Activated CD4-positive, alpha-beta memory T cell treated with anti-CD3 and anti-CD28 coated beads, Interleukin-2, amount 10 ng/mL, durations not matched to agents 7 days and 5 days (primary cell): ENCODE data around the gene SCT. TPM values are rescaled to one million over a fixed set of nuclear protein-coding genes. Genes with fewer than 3 reads are reported as not detected.

Source experiments
- CTCF ChIA-PET: fragments of 350-600 bp; sonication (Branson Sonifier 250); formaldehyde crosslinking; loops from one replicate; lab custom pipeline; 2021; ENCODE audit warnings: antibody characterized with exemption, inconsistent platforms; lab: Charles Lee
- POLR2A ChIA-PET: fragments of 350-600 bp; sonication (Branson Sonifier 250); formaldehyde crosslinking; loops from one replicate; lab custom pipeline; 2021; ENCODE audit warnings: antibody characterized with exemption; lab: Charles Lee
- DNase-seq: peaks from one replicate; pipeline ENCODE4 v3.0.0-alpha.2; 2020
- H3K27ac Mint-ChIP-seq: one replicate; pipeline ENCODE4 v1.8.0; 2021; ENCODE audit warnings: mild to moderate bottlenecking, mixed read lengths
- H3K27me3 Mint-ChIP-seq: one replicate; pipeline ENCODE4 v1.8.0; 2021; ENCODE audit warnings: mixed read lengths
- H3K36me3 Mint-ChIP-seq: one replicate; pipeline ENCODE4 v1.8.0; 2021; ENCODE audit warnings: low read depth, mixed read lengths
- H3K4me1 Mint-ChIP-seq: one replicate; pipeline ENCODE4 v1.8.0; 2021; ENCODE audit warnings: mixed read lengths
- H3K4me3 Mint-ChIP-seq: one replicate; pipeline ENCODE4 v1.8.0; 2021; ENCODE audit warnings: mild to moderate bottlenecking, mixed read lengths
- H3K9me3 Mint-ChIP-seq: one replicate; pipeline ENCODE4 v1.8.0; 2021; ENCODE audit warnings: mixed read lengths
- total RNA-seq, 2 experiments: library from RNA; stranded (reverse); gene quantifications; one replicate each; pipeline ENCODE4 v1.2.3, GENCODE V29; 2021

The SCT gene
- total RNA-seq, 2 experiments from 2014 or later: not detected

- H3K36me3 Mint-ChIP-seq: no peaks in the 10 kb centered on the region
- POLR2A ChIA-PET: interaction anchor here (0.8 to 1.3 kb wide), 2 partner anchors 10 to 13 kb away, joined by 4 to 5 read pairs; partner anchors contain the start of gene IRF7
- no peak within 1 kb of the TSS for H3K27ac Mint-ChIP-seq
- CTCF ChIA-PET: no interaction called here
- peaks cover 22% of the 10 kb centered on the region for H3K27me3 Mint-ChIP-seq
- no peak within 1 kb of the TSS for H3K4me3 Mint-ChIP-seq
- H3K9me3 Mint-ChIP-seq: no peaks in the 10 kb centered on the region
- H3K4me1 Mint-ChIP-seq: peaks cover 19% of the 10 kb centered on the region
- no peak for DNase-seq
Observed at GRCh38 chr11:624705-625635, 2.0 kb downstream of the SCT start, which contains the start of gene CDHR5. Gene CDHR5, minus strand, starts transcription at chr11:624955. Its CDS starts 53 bp downstream, at chr11:624902.

- H3K36me3 Mint-ChIP-seq: no peaks in the 10 kb centered on the region
- H3K9me3 Mint-ChIP-seq: no peaks in the 10 kb centered on the region
- ChIA-PET POLR2A (interaction anchor here (0.8 to 1.3 kb wide), 3 partner anchors 9 to 14 kb away, joined by 4 to 5 read pairs (median 4); partner anchors contain the start of gene IRF7), CTCF (interaction anchor here (0.6 kb wide), 1 partner anchor 92 kb away, joined by 5 read pairs; no protein-coding TSS in a partner anchor)
- peaks cover 13% of the 10 kb centered on the region for H3K4me1 Mint-ChIP-seq
- DNase-seq: no peak
- no peak overlapping the region for H3K27ac Mint-ChIP-seq
- peaks cover 16% of the 10 kb centered on the region for H3K27me3 Mint-ChIP-seq
- no peak overlapping the region for H3K4me3 Mint-ChIP-seq
Observed at GRCh38 chr11:623999-624704, 2.8 kb downstream of the SCT start.

- Mint-ChIP-seq H3K27ac (no peak overlapping the region), H3K4me3 (no peak overlapping the region), H3K36me3 (no peaks in the 10 kb centered on the region), H3K27me3 (peaks cover 8% of the 10 kb centered on the region), H3K9me3 (no peaks in the 10 kb centered on the region), H3K4me1 (peaks cover 6% of the 10 kb centered on the region)
- POLR2A ChIA-PET: interaction anchor here (1.1 to 1.3 kb wide), 2 partner anchors 8 to 9 kb away, joined by 4 to 5 read pairs; partner anchors contain the start of gene IRF7
- no peak for DNase-seq
- CTCF ChIA-PET: interaction anchor here (0.6 kb wide), 1 partner anchor 93 kb away, joined by 5 read pairs; no protein-coding TSS in a partner anchor
Observed at GRCh38 chr11:623349-623869, 3.6 kb downstream of the SCT start.

GRCh38 chr11:621838-622237 is 5.1 kb downstream of the SCT start:
- no peaks in the 10 kb centered on the region for H3K4me1 Mint-ChIP-seq
- no peaks in the 10 kb centered on the region for H3K9me3 Mint-ChIP-seq
- no peak overlapping the region for H3K4me3 Mint-ChIP-seq
- DNase-seq: no peak
- H3K27ac Mint-ChIP-seq: no peak overlapping the region
- POLR2A ChIA-PET: no interaction called here
- CTCF ChIA-PET: no interaction called here
- H3K36me3 Mint-ChIP-seq: no peaks in the 10 kb centered on the region
- no peaks in the 10 kb centered on the region for H3K27me3 Mint-ChIP-seq

GRCh38 chr11:620935-621814 is 5.8 kb downstream of the SCT start:
- Mint-ChIP-seq H3K27ac (no peak overlapping the region), H3K9me3 (no peaks in the 10 kb centered on the region), H3K4me1 (peaks cover 4% of the 10 kb centered on the region), H3K27me3 (no peaks in the 10 kb centered on the region), H3K4me3 (no peak overlapping the region), H3K36me3 (no peaks in the 10 kb centered on the region)
- ChIA-PET POLR2A (no interaction called here), CTCF (no interaction called here)
- no peak for DNase-seq

- no peaks in the 10 kb centered on the region for H3K9me3 Mint-ChIP-seq
- DNase-seq: no peak
- no peaks in the 10 kb centered on the region for H3K27me3 Mint-ChIP-seq
- H3K27ac Mint-ChIP-seq: no peak overlapping the region
- H3K36me3 Mint-ChIP-seq: peaks cover 3% of the 10 kb centered on the region
- ChIA-PET POLR2A (no interaction called here), CTCF (no interaction called here)
- peaks cover 7% of the 10 kb centered on the region for H3K4me1 Mint-ChIP-seq
- no peak overlapping the region for H3K4me3 Mint-ChIP-seq
Observed at GRCh38 chr11:620201-620600, 6.8 kb downstream of the SCT start.

- ChIA-PET CTCF (no interaction called here), POLR2A (no interaction called here)
- H3K4me3 Mint-ChIP-seq: no peak overlapping the region
- H3K27me3 Mint-ChIP-seq: no peaks in the 10 kb centered on the region
- H3K4me1 Mint-ChIP-seq: peaks cover 7% of the 10 kb centered on the region
- no peak for DNase-seq
- no peaks in the 10 kb centered on the region for H3K9me3 Mint-ChIP-seq
- no peak overlapping the region for H3K27ac Mint-ChIP-seq
- H3K36me3 Mint-ChIP-seq: peaks cover 9% of the 10 kb centered on the region
Observed at GRCh38 chr11:619628-620050, 7.3 kb downstream of the SCT start.

- no peak overlapping the region for H3K27ac Mint-ChIP-seq
- H3K4me3 Mint-ChIP-seq: no peak overlapping the region
- peaks cover 15% of the 10 kb centered on the region for H3K36me3 Mint-ChIP-seq
- H3K4me1 Mint-ChIP-seq: peaks cover 7% of the 10 kb centered on the region
- CTCF ChIA-PET: no interaction called here
- DNase-seq: no peak
- POLR2A ChIA-PET: no interaction called here
- no peaks in the 10 kb centered on the region for H3K9me3 Mint-ChIP-seq
- H3K27me3 Mint-ChIP-seq: no peaks in the 10 kb centered on the region
Observed at GRCh38 chr11:618856-619627, 7.9 kb downstream of the SCT start.

GRCh38 chr11:617912-618682 is 8.9 kb downstream of the SCT start:
- CTCF ChIA-PET: no interaction called here
- no peak overlapping the region for H3K27ac Mint-ChIP-seq
- H3K36me3 Mint-ChIP-seq: peaks cover 22% of the 10 kb centered on the region
- peaks cover 9% of the 10 kb centered on the region for H3K4me1 Mint-ChIP-seq
- no peak for DNase-seq
- no peaks in the 10 kb centered on the region for H3K27me3 Mint-ChIP-seq
- no peaks in the 10 kb centered on the region for H3K9me3 Mint-ChIP-seq
- POLR2A ChIA-PET: no interaction called here
- peak overlapping the region; percentile 30 for H3K4me3 Mint-ChIP-seq

- Mint-ChIP-seq H3K27me3 (no peaks in the 10 kb centered on the region), H3K4me3 (no peak overlapping the region), H3K27ac (no peak overlapping the region), H3K4me1 (peaks cover 9% of the 10 kb centered on the region), H3K36me3 (peaks cover 29% of the 10 kb centered on the region), H3K9me3 (no peaks in the 10 kb centered on the region)
- CTCF ChIA-PET: no interaction called here
- POLR2A ChIA-PET: no interaction called here
- DNase-seq: no peak
Observed at GRCh38 chr11:617199-617911, 9.6 kb downstream of the SCT start.
